Renal cortical epithelial cell (primary cell): Measurements from ENCODE around the gene SLC66A2. TPM values are rescaled to one million over a fixed set of nuclear protein-coding genes. Genes with fewer than 3 reads are reported as not detected.
"Not testable (repeated sequence)": the region's sequence is repeated elsewhere in the genome, so short reads cannot be mapped to it uniquely, and the experiment has no call there.

Experiments
- DNase-seq: peaks from one replicate; pipeline ENCODE4 v3.0.0-alpha.2; 2011; ENCODE audit warnings: low read depth
- total RNA-seq: library from RNA; depleted of rRNA; stranded (reverse); fragments of >200 nt; gene quantifications from 2 replicates; pipeline ENCODE4 v1.2.3, GENCODE V29; 2014

Gene SLC66A2
- total RNA-seq, 1 donor from 2014 or later = 44.7 TPM

DNA sequence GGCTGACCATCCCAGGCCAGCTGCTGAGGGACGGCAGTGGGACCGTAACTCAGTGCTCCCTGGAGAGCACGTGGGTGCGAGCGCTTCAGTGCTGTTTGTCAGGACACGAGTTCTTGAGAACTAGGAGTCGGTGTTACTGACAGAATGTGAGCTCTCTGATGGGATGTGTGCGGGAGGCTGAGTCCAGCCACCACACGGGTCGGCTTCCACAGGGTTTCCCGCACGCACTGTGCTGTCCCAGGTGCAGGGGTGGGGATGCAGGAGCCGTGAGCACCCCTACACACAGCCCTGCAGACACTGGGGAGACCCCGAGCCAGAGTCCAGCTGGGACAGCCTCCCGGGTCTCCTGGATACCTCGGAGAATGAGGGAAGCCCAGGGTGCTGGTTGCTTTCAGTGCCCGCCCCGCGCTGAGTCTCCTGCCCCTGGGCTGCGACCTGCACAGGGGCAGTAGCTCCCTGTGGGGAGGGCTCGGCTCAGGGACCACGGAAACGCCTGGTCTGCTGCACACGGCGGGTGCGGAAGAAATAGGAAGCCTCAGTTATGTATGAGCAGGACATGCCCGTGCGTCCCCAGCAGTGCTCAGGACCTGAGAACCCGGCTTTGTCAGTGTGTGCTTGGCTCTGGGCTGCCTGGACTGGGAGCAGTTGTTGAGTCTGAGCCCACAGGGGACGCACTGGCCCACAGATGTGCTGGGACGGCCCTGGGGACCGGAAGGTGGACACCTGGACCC is 82.5 kb downstream of the SLC66A2 start:
- DNase-seq = no peak

DNA sequence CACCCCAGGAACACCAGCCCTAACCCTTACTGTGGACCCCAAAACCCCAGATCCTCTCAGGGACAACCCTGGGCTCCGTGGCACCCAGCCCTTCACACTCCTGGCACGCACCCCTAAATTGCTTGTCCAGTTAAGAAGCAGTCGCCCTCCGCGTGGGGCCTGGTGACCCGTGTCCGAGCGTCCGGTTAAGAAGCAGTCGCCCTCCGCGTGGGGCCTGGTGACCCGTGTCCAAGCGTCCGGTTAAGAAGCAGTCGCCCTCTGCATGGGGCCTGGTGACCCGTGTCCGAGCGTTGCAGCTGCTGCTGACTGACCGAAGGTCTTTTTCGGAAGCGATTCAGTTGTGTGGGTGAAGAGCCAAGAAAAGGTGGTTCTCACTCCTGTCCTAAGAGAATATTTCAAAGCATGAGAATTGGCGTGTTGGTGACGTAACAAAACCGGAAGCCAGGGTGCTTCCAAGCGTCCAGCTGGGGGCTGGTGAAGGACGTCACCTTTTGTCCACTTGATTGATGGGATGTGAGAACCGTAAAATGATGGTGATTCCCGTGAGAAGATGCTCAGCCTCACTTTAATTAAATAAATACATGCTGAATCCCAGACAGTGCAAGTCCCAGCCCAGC is 83.2 kb downstream of the SLC66A2 start:
- peak; percentile 3 for DNase-seq

DNA sequence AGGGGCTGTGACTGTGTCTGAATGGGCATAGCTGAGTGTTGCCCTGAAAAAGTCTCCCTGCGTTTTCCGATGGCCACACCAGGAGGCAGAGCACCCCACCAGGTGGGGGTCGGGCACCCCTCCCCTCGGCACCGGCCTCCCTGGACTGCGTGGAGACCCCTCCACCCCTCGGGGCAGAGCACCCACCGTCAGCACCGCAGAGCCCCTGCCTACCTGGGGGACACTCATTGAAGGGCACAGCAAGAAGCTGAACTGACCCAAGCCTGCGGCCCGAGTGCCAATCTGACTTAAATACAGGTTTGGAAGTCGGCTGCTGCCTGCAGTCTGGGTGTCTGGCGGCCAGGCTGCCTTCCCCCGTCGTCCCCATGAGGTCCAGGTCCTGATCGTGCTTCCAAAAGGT is 83.8 kb downstream of the SLC66A2 start:
- DNase-seq = no peak

DNA sequence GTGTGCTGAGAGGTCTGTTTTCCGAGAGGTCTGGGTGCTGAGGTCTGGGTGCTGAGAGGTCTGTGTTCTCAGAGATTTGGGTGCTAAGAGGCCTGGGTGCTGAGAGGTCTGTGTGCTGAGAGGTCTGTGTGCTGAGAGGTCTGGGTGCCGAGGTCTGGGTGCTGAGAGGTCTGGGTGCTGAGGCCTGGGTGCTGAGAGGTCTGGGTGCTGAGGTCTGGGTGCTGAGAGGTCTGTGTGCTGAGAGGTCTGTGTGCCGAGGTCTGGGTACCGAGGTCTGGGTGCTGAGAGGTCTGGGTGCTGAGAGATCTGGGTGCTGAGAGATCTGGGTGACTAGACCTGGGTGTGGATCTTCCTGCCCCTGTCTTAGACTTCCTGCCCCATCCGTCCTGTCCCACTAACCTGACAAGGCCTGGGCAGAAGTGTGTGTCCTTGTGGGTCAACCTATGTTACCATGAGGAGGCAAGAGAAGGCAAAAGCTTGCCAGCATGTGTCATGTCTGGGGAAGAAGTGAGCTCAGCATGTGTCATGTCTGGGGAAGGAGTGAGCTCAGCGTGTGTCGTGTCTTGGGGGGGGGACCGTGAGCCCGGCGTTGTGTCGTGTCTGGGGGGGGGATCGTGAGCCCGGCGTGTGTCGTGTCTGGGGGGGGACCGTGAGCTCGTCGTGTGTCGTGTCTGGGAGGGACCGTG is 84.4 kb downstream of the SLC66A2 start:
- no peak for DNase-seq

DNA sequence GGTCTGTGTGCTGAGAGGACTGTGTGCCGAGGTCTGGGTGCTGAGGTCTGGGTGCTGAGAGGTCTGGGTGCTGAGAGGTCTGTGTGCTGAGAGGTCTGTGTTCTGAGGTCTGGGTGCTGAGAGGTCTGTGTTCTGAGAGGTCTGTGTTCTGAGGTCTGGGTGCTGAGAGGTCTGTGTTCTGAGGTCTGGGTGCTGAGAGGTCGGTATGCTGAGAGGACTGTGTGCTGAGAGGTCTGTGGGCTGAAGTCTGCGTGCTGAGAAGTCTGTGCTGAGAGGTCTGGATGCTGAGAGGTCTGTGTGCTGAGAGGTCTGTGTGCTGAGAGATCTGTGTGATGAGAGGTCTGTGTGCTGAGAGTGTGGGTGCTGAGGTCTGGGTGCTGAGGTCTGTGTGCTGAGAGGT is 85.5 kb downstream of the SLC66A2 start:
- DNase-seq = not testable (repeated sequence)

DNA sequence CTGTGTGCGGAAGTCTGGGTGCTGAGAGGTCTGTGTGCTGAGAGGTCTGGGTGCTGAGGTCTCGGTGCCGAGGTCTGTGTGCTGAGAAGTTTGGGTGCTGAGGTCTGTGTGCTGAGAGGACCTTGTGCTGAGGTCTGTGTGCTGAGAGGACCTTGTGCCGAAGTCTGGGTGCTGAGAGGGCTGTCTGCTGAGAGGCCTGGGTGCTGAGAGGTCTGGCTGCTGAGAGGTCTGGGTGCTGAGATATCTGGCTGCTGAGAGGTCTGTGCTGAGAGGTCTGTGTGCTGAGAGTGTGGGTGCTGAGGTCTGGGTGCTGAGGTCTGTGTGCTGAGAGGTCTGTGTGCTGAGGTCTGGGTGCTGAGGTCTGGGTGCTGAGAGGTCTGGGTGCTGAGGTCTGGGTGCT is 86.5 kb downstream of the SLC66A2 start:
- DNase-seq = not testable (repeated sequence)

DNA sequence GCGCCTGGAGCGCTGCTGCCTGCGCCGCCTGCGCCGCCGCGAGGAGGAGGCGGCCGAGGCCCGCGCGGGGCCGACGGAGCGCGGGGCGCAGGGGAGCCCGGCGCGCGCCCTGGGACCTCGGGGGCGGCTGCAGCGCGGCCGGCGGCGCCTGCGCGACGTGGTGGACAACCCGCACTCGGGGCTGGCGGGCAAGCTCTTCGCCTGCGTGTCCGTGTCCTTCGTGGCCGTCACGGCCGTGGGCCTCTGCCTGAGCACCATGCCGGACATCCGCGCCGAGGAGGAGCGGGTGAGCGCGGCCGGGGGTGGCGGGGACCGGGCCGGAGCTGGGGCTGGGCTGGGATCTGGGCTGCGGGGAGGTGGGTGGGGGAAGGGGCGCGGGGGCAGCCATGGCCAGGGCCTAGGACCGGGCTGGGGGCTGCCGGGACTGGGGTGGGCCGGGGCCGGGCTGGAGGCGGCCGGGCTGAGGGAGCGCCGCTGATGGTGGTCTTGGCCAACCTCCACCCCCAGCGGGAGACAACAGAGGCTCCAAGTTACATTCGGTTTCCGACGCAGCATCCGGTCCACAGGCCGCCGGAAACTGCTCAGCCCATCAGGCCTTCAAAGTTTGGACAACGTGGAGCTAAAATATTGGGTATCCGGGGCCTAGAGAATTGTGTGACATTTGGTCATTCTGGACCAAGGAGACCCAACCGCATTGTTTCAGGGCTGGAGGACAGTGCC is 87.3 kb downstream of the SLC66A2 start:
- no peak for DNase-seq

DNA sequence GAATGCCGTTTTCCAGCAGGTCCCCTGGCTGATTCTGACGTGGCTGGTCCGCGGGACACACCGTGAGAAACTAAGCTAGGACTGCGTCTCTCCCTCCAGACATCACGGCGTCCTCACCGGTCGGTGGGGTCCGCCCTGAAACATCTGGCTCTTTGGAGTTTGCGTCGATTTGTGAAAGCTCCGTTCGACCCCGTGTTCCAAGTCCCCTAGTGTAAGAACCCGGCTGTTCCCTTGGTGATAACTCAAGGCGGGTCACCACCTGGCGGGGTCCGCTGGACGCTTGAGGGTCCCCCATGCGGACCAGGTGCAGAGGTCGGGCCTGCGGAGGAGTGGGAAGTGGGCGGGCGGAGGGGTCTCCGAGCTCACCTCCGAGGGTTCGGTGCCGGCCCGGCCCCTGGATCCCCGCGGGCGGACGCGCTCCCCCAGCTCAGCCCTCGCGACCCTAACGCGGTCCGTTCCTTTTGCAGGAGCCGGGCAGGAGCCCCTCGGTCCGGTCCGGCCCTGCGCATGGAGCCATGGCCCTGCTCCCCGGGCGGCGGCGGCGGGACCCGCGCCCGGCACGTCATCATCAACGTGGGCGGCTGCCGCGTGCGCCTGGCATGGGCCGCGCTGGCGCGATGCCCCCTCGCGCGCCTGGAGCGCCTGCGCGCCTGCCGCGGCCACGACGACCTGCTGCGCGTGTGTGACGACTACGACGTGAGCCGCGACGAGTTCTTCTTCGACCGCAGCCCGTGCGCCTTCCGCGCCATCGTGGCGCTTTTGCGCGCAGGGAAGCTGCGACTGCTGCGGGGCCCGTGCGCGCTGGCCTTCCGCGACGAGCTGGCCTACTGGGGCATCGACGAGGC is 88.1 kb downstream of the SLC66A2 start:
- no peak for DNase-seq

DNA sequence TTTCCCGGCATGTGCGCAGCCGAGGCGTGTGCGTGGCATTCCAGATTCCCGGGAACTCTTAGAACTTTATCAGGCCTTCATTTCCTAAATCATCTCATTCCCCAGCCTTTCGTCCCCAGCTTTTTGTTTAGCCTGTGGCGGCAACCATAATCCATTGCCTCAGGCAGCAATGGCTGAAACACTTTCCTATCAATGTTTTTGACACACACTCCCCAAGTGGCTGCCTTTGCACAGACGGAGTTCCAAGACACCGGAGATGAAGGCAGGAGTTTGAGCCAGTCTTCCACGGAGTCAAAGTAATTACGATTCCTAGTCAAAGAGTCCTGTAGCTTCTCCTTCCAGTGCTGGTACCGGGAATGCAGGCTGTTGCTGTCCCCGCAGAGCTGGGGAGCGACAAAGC is 88.9 kb downstream of the SLC66A2 start:
- no peak for DNase-seq

DNA sequence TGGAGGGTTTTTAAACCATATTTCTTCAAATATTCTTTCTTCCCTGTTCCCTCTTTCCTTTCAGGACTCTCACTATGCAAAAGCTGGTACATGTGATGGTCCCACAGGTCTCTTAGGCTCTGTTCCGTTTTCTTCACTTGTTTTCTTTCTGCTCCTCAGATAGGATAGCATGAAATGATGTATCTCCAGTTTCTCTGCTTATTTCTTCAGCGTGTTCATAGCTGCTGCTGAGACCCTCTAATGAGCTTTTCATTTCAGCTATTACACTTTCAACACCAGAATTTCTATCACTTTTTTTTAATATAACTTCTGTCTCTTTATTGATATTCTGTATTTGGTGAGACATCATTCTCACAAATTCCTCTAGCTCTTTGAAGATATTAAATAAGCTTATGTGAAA is 89.8 kb downstream of the SLC66A2 start:
- no peak for DNase-seq

DNA sequence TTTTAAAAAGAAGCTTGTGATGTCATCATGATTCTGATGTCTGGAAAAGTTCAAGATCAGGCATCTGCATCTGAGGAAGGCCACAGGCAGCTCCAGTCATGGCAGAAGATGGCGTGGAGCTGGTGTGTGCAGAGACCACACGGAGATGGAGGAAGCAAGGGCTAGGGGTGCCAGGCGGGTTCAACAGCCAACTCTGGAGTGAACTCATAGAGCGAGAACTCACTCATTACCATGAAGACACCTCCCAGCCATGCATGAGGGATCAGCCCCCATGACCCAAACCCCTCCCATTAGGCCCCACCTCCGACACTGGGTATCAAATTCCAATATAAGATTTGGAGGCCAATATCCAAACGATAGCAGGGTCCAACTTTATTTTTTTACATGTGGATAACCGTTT is 92.1 kb downstream of the SLC66A2 start:
- DNase-seq = no peak

DNA sequence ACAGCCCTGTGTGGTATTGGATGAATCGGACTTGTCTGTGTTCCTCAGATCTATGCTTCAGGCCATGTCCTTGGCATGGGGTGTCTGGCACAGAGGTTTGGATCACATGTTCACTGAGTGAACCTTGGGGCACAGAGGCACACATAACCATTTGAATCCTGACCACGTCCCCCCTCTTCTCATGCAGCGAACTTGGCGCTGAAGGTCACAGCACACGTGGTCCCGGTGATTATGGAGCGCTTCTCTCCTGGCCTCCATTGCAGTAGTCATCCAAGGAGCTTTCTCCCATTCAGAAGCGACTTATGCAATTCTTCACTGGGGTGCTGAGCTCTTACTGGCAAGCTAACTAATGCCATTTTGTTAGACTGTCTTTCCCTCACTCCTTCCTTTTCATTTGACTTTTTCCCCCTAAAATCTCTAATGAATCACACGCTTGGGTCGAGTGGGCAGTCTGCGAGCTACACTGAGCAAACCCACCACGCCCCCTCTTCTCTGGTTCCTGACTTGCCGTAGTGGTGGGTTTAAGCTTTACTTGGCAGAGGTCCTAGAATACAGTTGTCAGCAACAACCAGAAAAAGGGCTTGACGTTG is 94.3 kb downstream of the SLC66A2 start:
- peak; percentile 21 for DNase-seq

DNA sequence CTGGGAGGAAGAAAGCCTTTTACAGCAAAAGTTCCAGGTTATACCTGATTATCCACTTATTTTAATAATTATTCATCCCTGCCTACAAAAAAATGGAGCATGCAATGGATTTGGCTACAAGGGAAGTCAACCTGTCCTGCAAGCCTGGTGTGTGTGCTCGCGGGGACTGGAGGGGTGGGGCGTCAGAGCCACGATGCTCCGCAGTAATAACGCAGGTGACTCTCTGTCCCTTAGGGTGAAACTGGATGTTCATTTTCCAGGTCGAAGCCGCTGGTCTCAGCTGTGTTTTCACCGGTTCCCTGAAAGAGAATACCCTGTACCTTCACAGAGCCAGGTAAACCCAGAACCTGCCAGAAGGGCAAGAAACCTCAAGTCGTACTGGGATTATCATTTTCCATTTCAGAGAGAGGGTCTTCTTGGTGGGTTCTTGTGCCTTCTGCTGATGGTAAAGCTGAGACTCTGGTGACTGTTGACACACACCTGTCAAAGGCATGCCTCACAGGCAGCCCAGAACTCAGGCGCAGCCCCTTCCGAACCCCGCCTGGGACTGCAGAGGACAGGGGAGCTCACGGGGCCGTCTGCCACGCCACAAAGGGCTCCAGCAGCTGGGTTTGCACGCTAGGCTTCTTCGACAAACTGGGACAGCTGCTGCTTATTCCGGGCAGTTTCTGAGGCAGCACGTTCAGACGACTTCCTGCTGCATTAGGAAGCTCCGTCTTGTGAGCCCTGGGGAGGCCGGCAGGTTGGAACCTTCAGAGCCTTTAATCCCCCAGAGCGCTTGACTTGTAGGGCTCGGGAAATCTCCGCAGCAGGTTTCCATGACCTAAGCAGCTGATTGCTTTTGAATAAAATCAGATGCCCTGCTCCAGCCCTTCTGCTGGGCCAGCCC is 95.1 kb downstream of the SLC66A2 start:
- DNase-seq = peak; percentile 4

DNA sequence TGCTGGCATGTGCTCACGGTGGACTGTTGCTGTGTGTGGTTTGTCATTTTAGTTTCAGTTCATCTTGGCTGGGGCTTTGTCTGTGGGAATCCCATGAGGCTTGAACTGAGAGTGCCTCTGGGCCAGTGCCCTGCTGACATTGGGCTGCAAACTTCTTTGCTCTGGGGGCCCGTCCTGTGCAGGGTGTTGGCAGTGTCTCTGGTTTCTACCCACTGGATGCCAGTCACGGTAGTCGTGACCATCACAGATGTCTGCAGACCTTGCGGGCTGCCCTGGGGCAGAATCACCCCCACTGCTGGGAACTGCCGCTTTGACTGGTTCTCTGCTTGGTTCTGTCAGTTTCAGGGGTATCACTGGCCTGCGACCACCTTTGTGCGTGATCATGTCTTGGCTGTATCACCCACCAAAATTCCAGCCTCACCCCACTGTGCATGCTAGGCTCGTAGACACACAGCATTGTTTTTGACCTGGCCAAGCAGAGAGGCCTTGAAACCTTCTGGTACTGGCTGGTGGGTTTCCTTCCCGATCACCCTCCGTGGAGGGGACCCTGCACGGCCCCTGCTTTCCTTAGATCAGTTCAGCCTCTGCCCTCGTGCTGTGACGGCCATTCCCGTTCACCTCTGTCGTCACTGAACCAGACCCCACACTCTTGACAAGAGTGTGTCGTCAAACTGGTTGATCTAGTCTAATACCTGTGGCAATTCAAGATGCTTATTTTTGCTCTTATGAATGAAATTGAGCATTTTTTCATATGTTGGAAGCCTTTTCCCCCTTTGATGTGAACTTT is 96.1 kb downstream of the SLC66A2 start:
- no peak for DNase-seq

DNA sequence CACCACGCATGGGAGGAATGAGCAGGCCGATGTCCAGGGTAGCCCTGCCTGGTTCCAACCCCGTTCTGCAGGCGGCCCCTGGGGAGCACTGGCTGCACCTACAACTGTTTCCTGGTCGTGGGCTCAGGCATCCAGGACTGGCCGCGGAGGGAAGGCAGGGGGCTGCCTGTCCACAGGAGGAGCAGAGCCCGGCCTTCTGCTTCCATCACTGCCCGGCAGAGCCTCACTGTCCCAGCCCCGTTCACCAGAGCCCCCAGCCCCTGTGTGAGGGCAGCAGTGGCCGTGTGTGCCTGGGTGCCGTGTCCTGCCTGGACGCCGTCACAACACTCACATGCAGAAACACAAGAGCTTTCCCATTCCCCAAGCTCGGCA is 97.5 kb downstream of the SLC66A2 start:
- no peak for DNase-seq

DNA sequence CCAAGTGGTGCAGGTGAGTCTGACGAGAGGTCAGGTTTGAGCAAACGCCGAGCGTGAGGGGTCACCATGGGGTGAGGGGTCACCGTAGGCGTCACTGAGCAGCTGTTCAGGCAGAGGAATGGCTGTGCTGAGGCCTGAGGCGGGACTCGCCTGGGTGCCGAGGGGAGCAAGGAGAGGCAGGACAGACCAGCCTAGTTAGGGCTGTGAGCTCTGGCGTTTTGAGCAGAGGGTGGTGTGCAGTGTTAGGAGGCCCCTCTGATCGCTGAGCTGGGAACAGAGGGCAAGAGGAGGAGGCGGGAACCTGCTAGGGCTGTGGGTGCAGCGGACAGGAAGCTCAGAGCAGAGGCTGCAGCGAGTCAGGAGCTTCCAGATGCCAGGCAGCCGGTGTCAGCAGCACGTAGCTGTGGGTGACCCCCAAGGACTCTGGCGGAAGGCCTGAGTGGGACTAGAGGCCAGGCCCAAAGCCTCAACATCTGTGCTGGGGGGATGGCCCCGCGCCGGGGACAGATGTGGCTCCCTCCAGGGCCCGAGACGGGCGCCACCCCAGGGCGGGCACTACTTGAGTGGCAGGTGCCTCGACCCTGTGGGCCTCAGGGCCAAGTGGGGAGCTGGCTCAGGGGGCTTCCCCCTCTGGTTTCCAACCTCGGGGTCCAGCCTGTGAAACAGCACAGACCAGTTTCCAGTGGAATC is 98.0 kb downstream of the SLC66A2 start:
- DNase-seq = no peak

DNA sequence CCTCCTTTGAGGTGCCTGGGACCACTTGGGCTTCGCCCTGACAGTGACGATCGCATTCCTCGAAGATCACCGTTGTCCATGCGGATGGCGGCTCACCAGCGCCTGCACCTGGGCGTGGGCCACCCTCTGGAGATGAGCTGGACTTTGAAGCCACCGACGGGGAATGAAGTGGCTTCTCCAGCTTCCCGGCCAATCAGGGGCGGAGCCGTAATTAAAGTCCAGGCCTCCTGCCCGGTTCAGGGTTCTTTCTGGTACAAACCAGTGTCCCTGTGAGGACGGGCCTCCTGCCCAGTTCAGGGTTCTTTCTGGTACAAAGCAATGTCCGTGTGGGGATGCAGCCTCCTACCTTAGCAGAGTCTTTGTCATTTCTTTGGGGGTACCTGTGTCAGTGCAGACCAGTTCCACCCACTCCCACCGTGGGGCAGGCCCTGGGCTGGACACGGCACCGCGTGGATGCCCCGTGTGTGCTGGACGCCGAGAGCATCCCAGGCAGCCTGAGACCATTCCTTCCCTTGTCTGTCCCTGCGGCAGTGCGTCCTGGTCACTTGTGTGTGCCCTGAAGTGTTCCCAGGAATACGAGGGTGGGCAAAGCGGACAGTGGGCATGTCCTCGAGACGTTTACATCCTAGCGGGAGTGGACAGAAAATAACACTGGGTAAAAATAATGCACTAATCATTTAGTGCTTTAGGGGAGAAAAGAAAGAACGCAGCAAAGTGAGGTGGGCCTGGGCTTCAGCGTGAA is 98.7 kb downstream of the SLC66A2 start:
- DNase-seq = no peak
